Ectodermal cell (in vitro differentiated cells): ENCODE measurements around the gene FRAS1.
"Not testable (repeated sequence)": the region's sequence is repeated elsewhere in the genome, so short reads cannot be mapped to it uniquely, and the experiment has no call there.

Source experiments
- H3K27ac ChIP-seq: 2 replicates; pipeline ENCODE4 v1.7.0; 2013; ENCODE audit warnings: mild to moderate bottlenecking, low read depth, low read length; ENCODE audit not compliant: insufficient read depth, poor library complexity, severe bottlenecking
- H3K27me3 ChIP-seq: 2 replicates; pipeline ENCODE4 v1.7.0; 2013; ENCODE audit warnings: mild to moderate bottlenecking, low read length; ENCODE audit not compliant: insufficient read depth, control insufficient read depth, poor library complexity, severe bottlenecking
- H3K36me3 ChIP-seq: one replicate; pipeline ENCODE4 v1.7.0; 2013; ENCODE audit warnings: low read length; ENCODE audit not compliant: control insufficient read depth, insufficient read depth
- H3K4me1 ChIP-seq: one replicate; pipeline ENCODE4 v1.7.0; 2013; ENCODE audit warnings: low read length; ENCODE audit not compliant: control insufficient read depth, insufficient read depth
- H3K4me3 ChIP-seq: 2 replicates; pipeline ENCODE4 v1.7.0; 2013; ENCODE audit warnings: low read depth, low read length, control low read depth; ENCODE audit not compliant: insufficient read depth
- H3K9me3 ChIP-seq: 2 replicates; pipeline ENCODE4 v1.7.0; 2013; ENCODE audit warnings: mild to moderate bottlenecking, low read length, moderate library complexity; ENCODE audit not compliant: control insufficient read depth
- WGBS, 2 experiments: methylation state at CpG; one replicate each; pipeline ENCODE4 v1.1.7; 2013; ENCODE audit warnings: missing lambda C conversion rate in 2 of 2; 5-methylcytosine and 5-hydroxymethylcytosine counted together

The FRAS1 gene

GRCh38 chr4:78162821-78163220 lies 105.7 kb downstream of the FRAS1 start:
- H3K9me3 ChIP-seq: no peaks in the 10 kb centered on the region
- 78 to 93% methylated on average over 3 of the region's 3 CpGs for WGBS, 2 experiments
- H3K27ac ChIP-seq: peak overlapping the region; percentile 28
- no peaks in the 10 kb centered on the region for H3K27me3 ChIP-seq
- no peak overlapping the region for H3K4me3 ChIP-seq
- H3K4me1 ChIP-seq: peaks cover 11% of the 10 kb centered on the region
- no peaks in the 10 kb centered on the region for H3K36me3 ChIP-seq

GRCh38 chr4:78165758-78166157 lies 108.6 kb downstream of the FRAS1 start:
- H3K4me3 ChIP-seq: no peak overlapping the region
- H3K36me3 ChIP-seq: no peaks in the 10 kb centered on the region
- H3K27ac ChIP-seq: no peak overlapping the region
- 96 to 98% methylated on average over 2 of the region's 2 CpGs for WGBS, 2 experiments
- H3K4me1 ChIP-seq: peaks cover 12% of the 10 kb centered on the region
- no peaks in the 10 kb centered on the region for H3K9me3 ChIP-seq
- no peaks in the 10 kb centered on the region for H3K27me3 ChIP-seq

GRCh38 chr4:78166622-78167021 lies 109.5 kb downstream of the FRAS1 start:
- Histone ChIP-seq H3K4me3 (no peak overlapping the region), H3K36me3 (no peaks in the 10 kb centered on the region), H3K27me3 (no peaks in the 10 kb centered on the region), H3K9me3 (no peaks in the 10 kb centered on the region), H3K27ac (no peak overlapping the region), H3K4me1 (peaks cover 12% of the 10 kb centered on the region)

- H3K27me3 ChIP-seq: no peaks in the 10 kb centered on the region
- H3K36me3 ChIP-seq: no peaks in the 10 kb centered on the region
- WGBS, 2 experiments: 90 to 95% methylated on average over 1 of the region's 1 CpG
- no peak overlapping the region for H3K27ac ChIP-seq
- H3K4me3 ChIP-seq: no peak overlapping the region
- peaks cover 7% of the 10 kb centered on the region for H3K4me1 ChIP-seq
- no peaks in the 10 kb centered on the region for H3K9me3 ChIP-seq
Observed at GRCh38 chr4:78167510-78167909, 110.4 kb downstream of the FRAS1 start.

GRCh38 chr4:78168029-78168428 lies 110.9 kb downstream of the FRAS1 start:
- Histone ChIP-seq H3K27ac (no peak overlapping the region), H3K27me3 (no peaks in the 10 kb centered on the region), H3K4me1 (peaks cover 2% of the 10 kb centered on the region), H3K36me3 (no peaks in the 10 kb centered on the region), H3K9me3 (no peaks in the 10 kb centered on the region), H3K4me3 (no peak overlapping the region)
- WGBS, 2 experiments: 77 to 86% methylated on average over 2 to 3 of the region's 3 CpGs

- no peak overlapping the region for H3K4me3 ChIP-seq
- peaks cover 2% of the 10 kb centered on the region for H3K4me1 ChIP-seq
- H3K27me3 ChIP-seq: no peaks in the 10 kb centered on the region
- H3K9me3 ChIP-seq: no peaks in the 10 kb centered on the region
- 100% methylated on average over 1 of the region's 1 CpG; no CpG with 5 or more reads in 1 of the 2 experiments for WGBS, 2 experiments
- H3K27ac ChIP-seq: no peak overlapping the region
- no peaks in the 10 kb centered on the region for H3K36me3 ChIP-seq
Observed at GRCh38 chr4:78169728-78170127, 112.6 kb downstream of the FRAS1 start.

GRCh38 chr4:78171482-78171881 lies 114.4 kb downstream of the FRAS1 start:
- Histone ChIP-seq H3K4me1 (peaks cover 2% of the 10 kb centered on the region), H3K4me3 (no peak overlapping the region), H3K36me3 (no peaks in the 10 kb centered on the region), H3K27ac (no peak overlapping the region), H3K9me3 (no peaks in the 10 kb centered on the region), H3K27me3 (no peaks in the 10 kb centered on the region)
- WGBS, 2 experiments: 77 to 81% methylated on average over 6 of the region's 6 CpGs

GRCh38 chr4:78174891-78175290 lies 117.8 kb downstream of the FRAS1 start:
- Histone ChIP-seq H3K36me3 (no peaks in the 10 kb centered on the region), H3K27me3 (no peaks in the 10 kb centered on the region), H3K4me1 (peaks cover 3% of the 10 kb centered on the region), H3K4me3 (no peak overlapping the region), H3K9me3 (no peaks in the 10 kb centered on the region), H3K27ac (no peak overlapping the region)
- WGBS, 2 experiments: 79 to 90% methylated on average over 5 of the region's 5 CpGs

- H3K4me3 ChIP-seq: no peak overlapping the region
- no peaks in the 10 kb centered on the region for H3K36me3 ChIP-seq
- H3K4me1 ChIP-seq: peaks cover 3% of the 10 kb centered on the region
- no peaks in the 10 kb centered on the region for H3K27me3 ChIP-seq
- H3K27ac ChIP-seq: no peak overlapping the region
- 59 to 76% methylated on average over 2 of the region's 2 CpGs for WGBS, 2 experiments
- no peaks in the 10 kb centered on the region for H3K9me3 ChIP-seq
Observed at GRCh38 chr4:78179196-78179595, 122.1 kb downstream of the FRAS1 start.

- not testable (repeated sequence) for H3K4me3 ChIP-seq, H3K27me3 ChIP-seq, H3K36me3 ChIP-seq, H3K4me1 ChIP-seq, H3K27ac ChIP-seq, H3K9me3 ChIP-seq
- 96 to 97% methylated on average over 35 of the region's 36 CpGs for WGBS, 2 experiments
Observed at GRCh38 chr4:78181681-78182234, 124.6 kb downstream of the FRAS1 start.

- no peak overlapping the region for H3K27ac ChIP-seq
- H3K27me3 ChIP-seq: no peaks in the 10 kb centered on the region
- no peaks in the 10 kb centered on the region for H3K9me3 ChIP-seq
- H3K36me3 ChIP-seq: no peaks in the 10 kb centered on the region
- no peak overlapping the region for H3K4me3 ChIP-seq
- no peaks in the 10 kb centered on the region for H3K4me1 ChIP-seq
Observed at GRCh38 chr4:78184584-78184983, 127.5 kb downstream of the FRAS1 start.
